Uterus (tissue), 4 donors: ENCODE measurements around the gene SLITRK4. TPM values are rescaled to one million over a fixed set of nuclear protein-coding genes. Genes with fewer than 3 reads are reported as not detected.

Experiments used
- DNase-seq, 2 donors: peaks; one replicate each; pipeline ENCODE4 v3.0.0-alpha.2; 2019 to 2020
- H3K27ac ChIP-seq, 2 donors: fragments of 200-600 bp; sonication (generic); 1 replicate in 1 of 2; 2 replicates in 1 of 2; pipeline ENCODE4 v1.5.1; 2016 to 2018
- H3K27me3 ChIP-seq, 2 donors: fragments of 200-600 bp; sonication (generic); one replicate each; pipeline ENCODE4 v1.5.1; 2018 to 2019; ENCODE audit warnings: control low read depth in 1 of 2
- H3K36me3 ChIP-seq, 2 donors: fragments of 200-600 bp; sonication (generic); one replicate each; pipeline ENCODE4 v1.5.1; 2019; ENCODE audit warnings: control low read depth in 1 of 2
- H3K4me1 ChIP-seq, 2 donors: fragments of 200-600 bp; sonication (generic); one replicate each; pipeline ENCODE4 v1.5.1; 2018 to 2019; ENCODE audit warnings: control low read depth in 1 of 2
- H3K4me3 ChIP-seq, 2 donors: fragments of 200-600 bp; sonication (generic); 1 replicate in 1 of 2; 2 replicates in 1 of 2; pipeline ENCODE4 v1.5.1; 2018 to 2019; ENCODE audit warnings: mild to moderate bottlenecking in 1 of 2
- H3K9me3 ChIP-seq, 2 donors: fragments of 200-600 bp; sonication (generic); one replicate each; pipeline ENCODE4 v1.5.1; 2019; ENCODE audit warnings: control low read depth in 1 of 2
- CTCF ChIP-seq, 4 experiments: fragments of 200-600 bp in 2 of 4; fragments of 450-650 bp in 2 of 4; sonication (generic) in 2 of 4; IDR thresholded peaks; one replicate each; pipeline ENCODE4 v1.5.1; 2016 to 2019; ENCODE audit warnings: antibody characterized with exemption in 4 of 4, mild to moderate bottlenecking in 2 of 4, moderate library complexity in 1 of 4
- POLR2A ChIP-seq, 2 donors: fragments of 450-650 bp; IDR thresholded peaks; one replicate each; pipeline ENCODE4 v1.6.1; 2016; ENCODE audit warnings: antibody characterized with exemption in 2 of 2, mild to moderate bottlenecking in 1 of 2, moderate library complexity in 1 of 2
- intact Hi-C: fragments of 100-400 bp; cut with DNase I; formaldehyde crosslinking; loops from one replicate; pipeline ENCODE4 v1.15.1; 2023; ENCODE audit warnings: low total_unique reads
- total RNA-seq, 4 donors: library from RNA; depleted of rRNA in 3 of 4; stranded (reverse); fragments of >200 nt in 3 of 4; gene quantifications; one replicate each; pipeline versions ENCODE4 v1.1.0 to v1.2.4, GENCODE V29; 2014 to 2023
- donor health status: DM: yes; HTN: yes; CAD: no.

The SLITRK4 gene
- total RNA-seq, 4 donors from 2014 or later = 0.27 to 2.3 TPM; not detected in 2

GRCh38 chrX:143580266-143580665 lies 55.6 kb downstream of the SLITRK4 start:
- Histone ChIP-seq H3K36me3 (no peaks in the 10 kb centered on the region), H3K4me3 (no peak overlapping the region), H3K4me1 (no peaks in the 10 kb centered on the region), H3K27ac (no peak overlapping the region), H3K9me3 (no peaks in the 10 kb centered on the region), H3K27me3 (no peaks in the 10 kb centered on the region)
- TF ChIP-seq CTCF (IDR thresholded peaks at IDR 0.05) (no peak), POLR2A (IDR thresholded peaks at IDR 0.05) (no peak)
- DNase-seq = no peak
- intact Hi-C loops = no loop called here

Other genes starting within 250 kb of the SLITRK4 start
- gene SPANXN3, start 118.6 kb downstream of the SLITRK4 start, total RNA-seq = not detected
- gene SPANXN2, start 84.7 kb upstream of the SLITRK4 start, total RNA-seq = not detected
- gene UBE2NL, start 248.0 kb upstream of the SLITRK4 start, total RNA-seq = not detected